Suprapubic skin (tissue), 4 donors: ENCODE measurements around the gene CRYBA1. TPM values are rescaled to one million over a fixed set of nuclear protein-coding genes. Genes with fewer than 3 reads are reported as not detected.
"Not testable (repeated sequence)": the region's sequence is repeated elsewhere in the genome, so short reads cannot be mapped to it uniquely, and the experiment has no call there.

Source experiments
- DNase-seq, 2 donors: peaks; one replicate each; pipeline ENCODE4 v3.0.0-alpha.2; 2019; ENCODE audit warnings: low spot score in 2 of 2
- H3K27ac ChIP-seq: fragments of 200-600 bp; sonication (generic); one replicate; pipeline ENCODE4 v1.5.1; 2019
- H3K27me3 ChIP-seq: fragments of 200-600 bp; sonication (generic); one replicate; pipeline ENCODE4 v1.5.1; 2019
- H3K36me3 ChIP-seq: fragments of 200-600 bp; sonication (generic); one replicate; pipeline ENCODE4 v1.5.1; 2019
- H3K4me1 ChIP-seq: fragments of 200-600 bp; sonication (generic); one replicate; pipeline ENCODE4 v1.5.1; 2019
- H3K4me3 ChIP-seq: fragments of 200-600 bp; sonication (generic); one replicate; pipeline ENCODE4 v1.5.1; 2019; ENCODE audit warnings: mild to moderate bottlenecking
- H3K9me3 ChIP-seq: fragments of 200-600 bp; sonication (generic); one replicate; pipeline ENCODE4 v1.5.1; 2019
- EP300 ChIP-seq: sonication (generic); formaldehyde crosslinking; IDR thresholded peaks from one replicate; pipeline ENCODE4 v1.6.1; 2017; ENCODE audit warnings: antibody characterized with exemption
- POLR2A ChIP-seq, 2 donors: fragments of 450-650 bp; IDR thresholded peaks; one replicate each; pipeline ENCODE4 v1.6.1; 2017; ENCODE audit warnings: antibody characterized with exemption in 2 of 2, mild to moderate bottlenecking in 2 of 2, moderate library complexity in 2 of 2
- POLR2AphosphoS5 ChIP-seq, 3 donors: sonication (generic); formaldehyde crosslinking; IDR thresholded peaks; one replicate each; pipeline ENCODE4 v1.6.1; 2017; ENCODE audit warnings: antibody characterized with exemption in 3 of 3
- WGBS: methylation state at CpG from one replicate; pipeline ENCODE4 v1.1.5; 2018; 5-methylcytosine and 5-hydroxymethylcytosine counted together
- total RNA-seq, 4 donors: library from RNA; depleted of rRNA; stranded (reverse); fragments of >200 nt; gene quantifications; one replicate each; pipeline ENCODE4 v1.1.0, GENCODE V29; 2016
- TF ChIP-seq, protein P1 (sequence below), 2 donors: fragments of 200-600 bp in 1 of 2; fragments of 450-650 bp in 1 of 2; sonication (generic) in 1 of 2; IDR thresholded peaks; one replicate each; pipeline ENCODE4 v1.5.1; 2016 to 2019; ENCODE audit warnings: antibody characterized with exemption in 2 of 2, mild to moderate bottlenecking in 1 of 2, moderate library complexity in 1 of 2

CRYBA1 gene
- total RNA-seq, 4 donors from 2014 or later = not detected

DNA sequence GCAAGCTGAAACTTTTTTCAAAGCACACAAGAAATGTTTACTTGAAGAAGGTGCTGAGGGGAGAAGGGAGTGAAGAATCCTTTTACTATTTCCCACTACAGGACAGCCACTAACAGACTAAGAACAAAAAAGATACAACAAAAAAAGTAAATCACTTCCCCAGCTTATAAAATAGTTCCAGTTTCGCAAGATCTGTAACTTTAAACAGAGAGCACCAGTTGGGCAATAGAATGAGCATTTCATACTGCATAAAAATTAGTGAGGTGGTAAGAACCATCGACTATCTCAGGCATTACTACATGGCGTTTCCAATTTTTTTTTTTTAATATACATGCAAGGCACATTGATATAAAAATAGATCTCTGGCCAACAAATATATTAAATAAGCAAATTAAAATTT, 11.1 kb downstream of the CRYBA1 start:
- no peaks in the 10 kb centered on the region for H3K27me3 ChIP-seq
- H3K4me3 ChIP-seq = no peak overlapping the region
- WGBS = 60% methylated on average over 3 of the region's 3 CpGs
- no peak for DNase-seq
- H3K36me3 ChIP-seq = peaks cover 39% of the 10 kb centered on the region
- H3K9me3 ChIP-seq = no peaks in the 10 kb centered on the region
- no peak overlapping the region for H3K27ac ChIP-seq
- TF ChIP-seq, protein P1, sequence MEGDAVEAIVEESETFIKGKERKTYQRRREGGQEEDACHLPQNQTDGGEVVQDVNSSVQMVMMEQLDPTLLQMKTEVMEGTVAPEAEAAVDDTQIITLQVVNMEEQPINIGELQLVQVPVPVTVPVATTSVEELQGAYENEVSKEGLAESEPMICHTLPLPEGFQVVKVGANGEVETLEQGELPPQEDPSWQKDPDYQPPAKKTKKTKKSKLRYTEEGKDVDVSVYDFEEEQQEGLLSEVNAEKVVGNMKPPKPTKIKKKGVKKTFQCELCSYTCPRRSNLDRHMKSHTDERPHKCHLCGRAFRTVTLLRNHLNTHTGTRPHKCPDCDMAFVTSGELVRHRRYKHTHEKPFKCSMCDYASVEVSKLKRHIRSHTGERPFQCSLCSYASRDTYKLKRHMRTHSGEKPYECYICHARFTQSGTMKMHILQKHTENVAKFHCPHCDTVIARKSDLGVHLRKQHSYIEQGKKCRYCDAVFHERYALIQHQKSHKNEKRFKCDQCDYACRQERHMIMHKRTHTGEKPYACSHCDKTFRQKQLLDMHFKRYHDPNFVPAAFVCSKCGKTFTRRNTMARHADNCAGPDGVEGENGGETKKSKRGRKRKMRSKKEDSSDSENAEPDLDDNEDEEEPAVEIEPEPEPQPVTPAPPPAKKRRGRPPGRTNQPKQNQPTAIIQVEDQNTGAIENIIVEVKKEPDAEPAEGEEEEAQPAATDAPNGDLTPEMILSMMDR (IDR thresholded peaks at IDR 0.05) = no peak
- TF ChIP-seq EP300 = no peak
- TF ChIP-seq POLR2AphosphoS5 (IDR thresholded peaks at IDR 0.05) = no peak
- no peak for TF ChIP-seq POLR2A (IDR thresholded peaks at IDR 0.05)
- H3K4me1 ChIP-seq = peaks cover 41% of the 10 kb centered on the region

DNA sequence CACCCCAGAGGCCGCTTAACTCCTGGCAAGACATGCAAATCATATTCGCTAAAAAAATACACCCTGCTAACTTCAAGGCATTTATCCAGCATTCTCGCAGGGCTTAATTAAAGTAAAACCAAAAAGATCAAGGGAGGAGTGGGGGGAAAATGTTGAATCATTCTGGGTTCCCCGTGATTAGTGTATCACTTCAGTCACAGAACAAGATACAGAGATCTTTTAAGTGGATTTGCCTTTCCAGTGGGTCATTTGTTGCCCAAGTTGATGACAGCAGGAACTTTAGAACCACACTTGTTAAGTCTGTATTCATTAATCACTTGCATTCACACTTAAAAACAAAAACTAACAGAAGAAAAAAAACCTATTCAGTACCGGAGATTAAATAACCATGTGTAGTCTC, 17.3 kb downstream of the CRYBA1 start:
- no peaks in the 10 kb centered on the region for H3K9me3 ChIP-seq
- no peak for DNase-seq
- TF ChIP-seq POLR2AphosphoS5 (IDR thresholded peaks at IDR 0.05) (no peak), EP300 (no peak), POLR2A (IDR thresholded peaks at IDR 0.05) (no peak)
- TF ChIP-seq, protein P1 (IDR thresholded peaks at IDR 0.05) = no peak
- 53% methylated on average over 5 of the region's 5 CpGs for WGBS
- no peaks in the 10 kb centered on the region for H3K27me3 ChIP-seq
- H3K4me1 ChIP-seq = no peaks in the 10 kb centered on the region
- H3K27ac ChIP-seq = no peak overlapping the region
- no peak overlapping the region for H3K4me3 ChIP-seq
- H3K36me3 ChIP-seq = peaks cover 62% of the 10 kb centered on the region

DNA sequence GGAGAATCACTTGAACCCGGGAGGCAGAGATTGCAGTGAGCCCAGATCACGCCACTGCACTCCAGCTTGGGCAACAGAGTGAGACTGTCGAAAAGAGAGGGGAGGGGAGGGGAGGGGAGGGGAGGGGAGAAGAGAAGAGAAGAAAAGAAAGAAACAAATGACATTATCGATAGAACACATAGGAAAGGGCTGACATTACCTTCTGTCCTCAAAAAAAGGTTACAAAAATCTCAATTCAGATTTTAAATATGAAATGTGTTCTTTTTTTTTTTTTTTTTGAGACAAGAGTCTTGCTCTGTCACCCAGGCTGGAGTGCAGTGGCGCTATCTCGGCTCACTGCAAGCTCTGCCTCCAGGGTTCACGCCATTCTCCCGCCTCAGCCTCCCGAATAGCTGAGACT, 25.3 kb downstream of the CRYBA1 start:
- H3K4me3 ChIP-seq, H3K9me3 ChIP-seq, DNase-seq, H3K27ac ChIP-seq, H3K27me3 ChIP-seq: not testable (repeated sequence)
- Histone ChIP-seq H3K36me3 (peaks cover 28% of the 10 kb centered on the region), H3K4me1 (peaks cover 13% of the 10 kb centered on the region)
- 90% methylated on average over 9 of the region's 9 CpGs for WGBS

DNA sequence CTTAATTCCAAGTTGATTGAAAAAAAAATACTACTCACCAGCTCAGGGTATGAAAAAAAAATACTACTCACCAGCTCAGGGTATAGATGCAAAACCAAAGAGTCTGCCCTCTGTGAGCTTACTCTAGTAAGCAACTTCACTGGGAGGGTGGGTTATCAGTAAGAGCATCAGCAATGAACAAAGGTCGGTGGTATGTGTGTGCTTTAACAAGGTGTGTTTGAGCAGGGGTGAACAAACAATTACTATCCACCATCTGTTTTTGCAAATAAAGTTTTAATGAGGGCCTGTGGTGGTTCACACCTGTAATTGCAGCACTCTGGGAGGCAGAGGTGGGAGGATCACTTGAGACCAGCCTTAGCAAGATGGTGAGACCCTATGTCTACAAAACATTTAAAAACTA, 27.3 kb downstream of the CRYBA1 start:
- Histone ChIP-seq H3K9me3 (no peaks in the 10 kb centered on the region), H3K4me3 (no peak overlapping the region), H3K27me3 (no peaks in the 10 kb centered on the region), H3K36me3 (peaks cover 33% of the 10 kb centered on the region), H3K4me1 (peaks cover 22% of the 10 kb centered on the region), H3K27ac (no peak overlapping the region)
- TF ChIP-seq, protein P1 (IDR thresholded peaks at IDR 0.05) = no peak
- TF ChIP-seq EP300 (no peak), POLR2AphosphoS5 (IDR thresholded peaks at IDR 0.05) (no peak), POLR2A (IDR thresholded peaks at IDR 0.05) (no peak)
- DNase-seq = no peak
- WGBS = 85% methylated on average over 1 of the region's 1 CpG

DNA sequence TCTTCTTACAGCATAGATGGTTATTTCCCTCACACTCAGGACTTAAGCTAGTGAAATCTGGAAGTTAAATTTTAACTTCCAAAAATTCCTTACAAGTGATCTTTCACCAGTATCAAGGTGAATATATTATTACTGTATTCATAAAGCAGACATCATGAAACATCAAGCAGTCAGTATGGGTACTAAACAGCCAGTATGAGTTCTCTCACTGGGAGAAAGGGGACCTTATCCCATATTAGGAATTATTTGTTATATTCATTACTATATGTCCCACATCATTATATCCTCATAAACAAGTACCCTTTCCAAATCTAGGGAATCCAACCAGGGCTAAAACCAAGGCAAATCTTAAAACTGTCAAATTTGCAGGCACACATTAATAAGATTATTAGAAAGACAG, 32.0 kb downstream of the CRYBA1 start:
- H3K27me3 ChIP-seq = no peaks in the 10 kb centered on the region
- H3K27ac ChIP-seq = no peak overlapping the region
- no peak for TF ChIP-seq EP300
- no peak for TF ChIP-seq POLR2A (IDR thresholded peaks at IDR 0.05)
- TF ChIP-seq POLR2AphosphoS5 (IDR thresholded peaks at IDR 0.05) = no peak
- TF ChIP-seq, protein P1 (IDR thresholded peaks at IDR 0.05) = no peak
- no peak for DNase-seq
- peaks cover 48% of the 10 kb centered on the region for H3K36me3 ChIP-seq
- peaks cover 29% of the 10 kb centered on the region for H3K4me1 ChIP-seq
- H3K9me3 ChIP-seq = no peaks in the 10 kb centered on the region
- no peak overlapping the region for H3K4me3 ChIP-seq

DNA sequence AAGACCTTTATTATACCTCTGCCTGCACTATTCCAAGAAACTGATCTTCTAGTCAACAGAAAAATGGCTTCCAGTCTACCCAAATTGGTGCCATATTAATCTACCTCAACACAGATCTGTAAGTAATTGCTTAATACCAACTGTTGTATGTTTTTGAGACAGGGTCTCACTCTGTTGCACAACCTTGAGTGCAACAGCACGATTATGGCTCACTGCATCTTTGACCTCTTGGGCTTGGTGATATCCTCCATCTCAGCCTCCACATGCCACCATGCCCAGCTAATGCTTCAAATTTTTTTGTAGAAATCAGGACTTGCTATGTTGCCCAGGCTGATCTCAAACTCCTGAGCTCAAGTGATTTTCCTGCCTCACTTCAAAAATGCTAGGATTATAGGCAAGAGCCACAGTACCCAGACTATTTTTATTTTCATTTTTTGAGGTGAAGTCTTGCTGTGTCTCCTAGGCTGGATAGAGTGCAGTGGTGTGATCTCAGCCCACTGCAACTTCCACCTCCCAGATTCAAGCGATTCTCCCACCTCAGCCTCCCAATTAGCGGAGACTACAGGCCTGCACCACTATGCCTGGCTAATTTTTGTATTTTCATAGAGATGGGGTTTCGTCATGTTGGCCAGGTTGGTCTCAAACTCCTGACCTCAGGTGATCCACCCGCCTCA, 32.9 kb downstream of the CRYBA1 start:
- Histone ChIP-seq H3K27me3 (no peaks in the 10 kb centered on the region), H3K9me3 (no peaks in the 10 kb centered on the region), H3K27ac (no peak overlapping the region), H3K36me3 (peaks cover 45% of the 10 kb centered on the region), H3K4me1 (peaks cover 28% of the 10 kb centered on the region), H3K4me3 (no peak overlapping the region)
- no peak for DNase-seq
- TF ChIP-seq POLR2AphosphoS5 (IDR thresholded peaks at IDR 0.05) (no peak), POLR2A (IDR thresholded peaks at IDR 0.05) (no peak), EP300 (no peak)
- TF ChIP-seq, protein P1 (IDR thresholded peaks at IDR 0.05) = no peak
- 97% methylated on average over 5 of the region's 5 CpGs for WGBS
